GM12878 (cell line): ENCODE data around the gene HTR2B. TPM values are rescaled to one million over a fixed set of nuclear protein-coding genes. Genes with fewer than 3 reads are reported as not detected.

ENCODE experiments used
- ATAC-seq: fragments of 200-7000 bp; cut with Tn5 transposase; 3 replicates; pipeline ENCODE4 v1.9.1; 2020; ENCODE audit warnings: mild to moderate bottlenecking, moderate library complexity
- BruUV-seq: library from RNA; stranded (reverse); fragments of 400-500 nt; replicated peaks from 2 replicates; lab custom pipeline; 2021; lab: Mats Ljungman, UMichigan
- CTCF ChIA-PET: fragments of 300-600 bp; sonication (Branson Sonifier 250); formaldehyde crosslinking; extraction: SDS; loops from one replicate; lab custom pipeline; 2021; ENCODE audit warnings: inconsistent platforms; lab: Yijun Ruan, JAX
- POLR2A ChIA-PET: fragments of 350-600 bp; formaldehyde crosslinking; extraction: SDS; loops from one replicate; lab custom pipeline; 2021; ENCODE audit warnings: inconsistent platforms; lab: Charles Lee
- RAD21 ChIA-PET: fragments of 300-600 bp; sonication (Branson Sonifier 250); formaldehyde crosslinking; loops from one replicate; lab custom pipeline; 2023; ENCODE audit warnings: antibody characterized with exemption; ENCODE audit not compliant: unreplicated experiment; lab: Charles Lee
- SMC1A ChIA-PET: fragments of 300-600 bp; sonication (Branson Sonifier 250); formaldehyde crosslinking; loops from one replicate; lab custom pipeline; 2023; ENCODE audit not compliant: unreplicated experiment, uncharacterized antibody; lab: Charles Lee
- DNase-seq: peaks from one replicate; pipeline ENCODE4 v3.0.0-alpha.2; 2011; ENCODE audit warnings: low read depth, low spot score
- FAIRE-seq: peaks from 3 replicates; lab custom pipeline; 2011; peaks lifted over from hg19 to GRCh38; lab: Jason Lieb, UNC
- H2AFZ ChIP-seq: 2 replicates; pipeline ENCODE4 v1.6.0; 2011; ENCODE audit warnings: low read depth, low read length, control low read depth; ENCODE audit not compliant: control insufficient read depth
- H3K27ac ChIP-seq: 2 replicates; pipeline ENCODE4 v1.5.1; 2011; ENCODE audit warnings: control low read depth; ENCODE audit not compliant: control insufficient read depth, insufficient read depth
- H3K27me3 ChIP-seq, 2 experiments: replicated peaks in 1 of 2; 2 replicates each; pipeline versions ENCODE4 v1.6.0 to v1.6.1; 2011; ENCODE audit warnings: low read length in 1 of 2; ENCODE audit not compliant: control insufficient read depth in 2 of 2, insufficient read depth in 2 of 2
- H3K36me3 ChIP-seq, 2 experiments: 2 replicates each; pipeline ENCODE4 v1.5.1; 2011; ENCODE audit warnings: low read length in 1 of 2; ENCODE audit not compliant: control insufficient read depth in 2 of 2, insufficient read depth in 2 of 2
- H3K4me1 ChIP-seq: 2 replicates; pipeline ENCODE4 v1.6.1; 2011; ENCODE audit warnings: mild to moderate bottlenecking, low read length, moderate library complexity, mixed read lengths; ENCODE audit not compliant: control insufficient read depth, insufficient read depth
- H3K4me2 ChIP-seq: 2 replicates; pipeline ENCODE4 v1.6.0; 2011; ENCODE audit warnings: control low read depth; ENCODE audit not compliant: control insufficient read depth, insufficient read depth
- H3K4me3 ChIP-seq: fragments of 200-600 bp; sonication (generic); 2 replicates; pipeline ENCODE4 v1.5.1; 2016
- H3K79me2 ChIP-seq: 2 replicates; pipeline ENCODE4 v1.6.0; 2011; ENCODE audit warnings: low read length; ENCODE audit not compliant: control insufficient read depth, insufficient read depth
- H3K9ac ChIP-seq: 2 replicates; pipeline ENCODE4 v1.8.0; 2011; ENCODE audit warnings: low read length, control low read depth, mixed read lengths; ENCODE audit not compliant: control insufficient read depth, insufficient read depth
- H3K9me3 ChIP-seq: replicated peaks from 3 replicates; pipeline ENCODE4 v1.5.1; 2011; ENCODE audit warnings: mild to moderate bottlenecking, low read length; ENCODE audit not compliant: control insufficient read depth, insufficient read depth
- H4K20me1 ChIP-seq: 2 replicates; pipeline ENCODE4 v1.6.0; 2011; ENCODE audit not compliant: control insufficient read depth, insufficient read depth
- BRCA1 ChIP-seq: IDR thresholded peaks from 2 replicates; pipeline ENCODE4 v1.6.1; 2011; ENCODE audit warnings: low read depth, low read length, improper control_type of control experiment
- CBFB ChIP-seq: IDR thresholded peaks from 2 replicates; pipeline ENCODE4 v1.6.1; 2016; ENCODE audit warnings: antibody characterized with exemption, low read depth
- RUNX3 ChIP-seq: IDR thresholded peaks from 2 replicates; pipeline ENCODE4 v1.6.1; 2012; ENCODE audit warnings: low read length, inconsistent platforms
- SP1 ChIP-seq: IDR thresholded peaks from one replicate; pipeline ENCODE4 v1.6.1; 2011; ENCODE audit warnings: low read depth, low read length
- ZNF217 ChIP-seq: fragments of 450-650 bp; IDR thresholded peaks from 2 replicates; pipeline ENCODE4 v1.6.1; 2017; ENCODE audit warnings: antibody characterized with exemption, mild to moderate bottlenecking
- WGBS: methylation state at CpG from one replicate; pipeline ENCODE4 v1.1.6; 2016; ENCODE audit warnings: low lambda C conversion rate; ENCODE audit not compliant: insufficient replicate concordance, insufficient coverage; ENCODE audit errors: missing lambda C conversion rate; 5-methylcytosine and 5-hydroxymethylcytosine counted together
- in situ Hi-C: fragments of 300-500 bp; cut with MboI; formaldehyde crosslinking; loops from 9 replicates; pipeline ENCODE4 v1.14.3; 2018; ENCODE audit warnings: mixed read lengths
- intact Hi-C: fragments of 100-400 bp; cut with micrococcal nuclease; formaldehyde crosslinking; loops from one replicate; pipeline ENCODE4 v1.14.2; 2022; ENCODE audit not compliant: unreplicated experiment
- polyA plus RNA-seq, 11 experiments: library from polyadenylated mRNA; depleted of rRNA in 4 of 11; unstranded in 6 of 11; stranded (reverse) in 5 of 11; fragments of >200 nt; fragmentation: Nextera tagmentation in 4 of 11; fragmentation: Illumina TruSeq in 1 of 11; extraction: Ambion mirVana in 4 of 11; extraction: Trizol in 1 of 11; gene quantifications; 1 replicate in 1 of 11; 2 replicates in 10 of 11; pipeline versions ENCODE4 v1.2.1 to v1.2.3, GENCODE V29; 2011 to 2016; ENCODE audit warnings: inconsistent platforms in 2 of 11, missing spikeins in 2 of 11, low read depth in 1 of 11
- total RNA-seq, 4 experiments: library from RNA; depleted of rRNA in 3 of 4; stranded (reverse); fragments of >200 nt in 3 of 4; fragmentation: Illumina TruSeq in 1 of 4; extraction: Trizol in 1 of 4; gene quantifications; 2 replicates each; pipeline versions ENCODE4 v1.2.1 to v1.2.3, GENCODE V29; 2013 to 2021
- TF ChIP-seq, protein P1 (sequence below): IDR thresholded peaks from 2 replicates; pipeline ENCODE4 v1.6.1; 2011; ENCODE audit warnings: low read depth, mild to moderate bottlenecking, low read length, moderate library complexity, borderline replicate concordance; ENCODE audit errors: extremely low read depth
- TF ChIP-seq, protein P2 (sequence below): fragments of 450-650 bp; IDR thresholded peaks from 2 replicates; pipeline ENCODE4 v1.6.1; 2016; ENCODE audit warnings: mild to moderate bottlenecking
- TF ChIP-seq, protein P3 (sequence below): fragments of 150-350 bp; IDR thresholded peaks from 2 replicates; pipeline ENCODE4 v1.6.1; 2014; ENCODE audit warnings: mild to moderate bottlenecking, low read depth, low read length
- TF ChIP-seq, protein P4 (sequence below), 3 experiments: IDR thresholded peaks in 2 of 3; conservative IDR thresholded peaks in 1 of 3; 2 replicates each; pipeline ENCODE4 v1.5.1; 2011; ENCODE audit warnings: low read depth in 3 of 3, low read length in 3 of 3, mild to moderate bottlenecking in 3 of 3, control low read depth in 2 of 3, moderate library complexity in 2 of 3, inconsistent platforms in 1 of 3, mixed read lengths in 1 of 3; ENCODE audit not compliant: control insufficient read depth in 2 of 3, insufficient read depth in 1 of 3; ENCODE audit errors: extremely low read depth in 1 of 3
- TF ChIP-seq, protein P5 (sequence below): fragments of 150-350 bp; IDR thresholded peaks from 2 replicates; pipeline ENCODE4 v1.6.1; 2016; ENCODE audit warnings: low read depth, low read length
- TF ChIP-seq, protein P6 (sequence below): fragments of 450-650 bp; IDR thresholded peaks from 2 replicates; pipeline ENCODE4 v1.6.1; 2017; ENCODE audit warnings: mild to moderate bottlenecking, moderate library complexity

The HTR2B gene
- total and polyA plus RNA-seq, 10 of the 15 experiments (the other 5 are each of a cell fraction or from before 2014, with no cell fraction given) = 0.03 to 1.2 (median 0.15) TPM

DNA sequence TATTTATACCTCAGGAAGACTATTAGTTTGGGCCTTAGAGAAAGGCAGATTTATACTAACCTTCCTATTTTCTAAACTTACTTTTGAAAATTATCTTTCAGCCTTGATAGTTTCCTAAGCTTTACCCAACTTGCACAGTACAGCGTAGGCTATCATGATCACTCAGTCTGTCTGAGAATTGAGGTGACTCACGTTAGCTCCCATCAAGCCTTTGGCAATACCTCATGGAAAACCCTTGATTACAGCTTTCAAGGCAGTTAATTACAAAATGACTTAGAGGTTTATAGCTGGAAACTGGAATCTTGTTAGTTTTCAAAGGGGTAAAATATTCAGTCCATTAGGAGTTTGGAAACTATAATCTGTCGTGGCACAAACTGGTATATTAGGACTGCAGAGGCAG, 47.2 kb upstream of the HTR2B start:
- SMC1A ChIA-PET = interaction anchor here (1.1 kb wide), 1 partner anchor 38 kb away, joined by 3 read pairs; no protein-coding TSS in a partner anchor
- no peak for FAIRE-seq
- Histone ChIP-seq H3K27ac (no peak overlapping the region), H3K9me3 (no peaks in the 10 kb centered on the region), H3K4me2 (no peak overlapping the region), H3K4me3 (no peak overlapping the region), H3K27me3 (no peaks in the 10 kb centered on the region), H4K20me1 (no peaks in the 10 kb centered on the region), H3K4me1 (peaks cover 2% of the 10 kb centered on the region; the same call in 1 of the 2 replicates), H2AFZ (no peak overlapping the region), H3K9ac (no peak overlapping the region), H3K79me2 (no peaks in the 10 kb centered on the region), H3K36me3 (peaks cover 7 to 20% of the 10 kb centered on the region in 2 experiments)
- DNase-seq = no peak
- RAD21 ChIA-PET = no interaction called here
- intact Hi-C loops = no loop called here
- 100% methylated on average over 3 of the region's 3 CpGs for WGBS
- in situ Hi-C loops = no loop called here
- POLR2A ChIA-PET = no interaction called here
- no TSS peak for BruUV-seq
- CTCF ChIA-PET = interaction anchor here (0.7 to 1.4 kb wide), 2 partner anchors 56 to 68 kb away, joined by 3 to 8 read pairs; no protein-coding TSS in a partner anchor
- no peak for ATAC-seq
- TF ChIP-seq, protein P1, sequence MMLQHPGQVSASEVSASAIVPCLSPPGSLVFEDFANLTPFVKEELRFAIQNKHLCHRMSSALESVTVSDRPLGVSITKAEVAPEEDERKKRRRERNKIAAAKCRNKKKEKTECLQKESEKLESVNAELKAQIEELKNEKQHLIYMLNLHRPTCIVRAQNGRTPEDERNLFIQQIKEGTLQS = no peak
- TF ChIP-seq, protein P2, sequence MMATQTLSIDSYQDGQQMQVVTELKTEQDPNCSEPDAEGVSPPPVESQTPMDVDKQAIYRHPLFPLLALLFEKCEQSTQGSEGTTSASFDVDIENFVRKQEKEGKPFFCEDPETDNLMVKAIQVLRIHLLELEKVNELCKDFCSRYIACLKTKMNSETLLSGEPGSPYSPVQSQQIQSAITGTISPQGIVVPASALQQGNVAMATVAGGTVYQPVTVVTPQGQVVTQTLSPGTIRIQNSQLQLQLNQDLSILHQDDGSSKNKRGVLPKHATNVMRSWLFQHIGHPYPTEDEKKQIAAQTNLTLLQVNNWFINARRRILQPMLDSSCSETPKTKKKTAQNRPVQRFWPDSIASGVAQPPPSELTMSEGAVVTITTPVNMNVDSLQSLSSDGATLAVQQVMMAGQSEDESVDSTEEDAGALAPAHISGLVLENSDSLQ = no peak
- TF ChIP-seq, protein P3, sequence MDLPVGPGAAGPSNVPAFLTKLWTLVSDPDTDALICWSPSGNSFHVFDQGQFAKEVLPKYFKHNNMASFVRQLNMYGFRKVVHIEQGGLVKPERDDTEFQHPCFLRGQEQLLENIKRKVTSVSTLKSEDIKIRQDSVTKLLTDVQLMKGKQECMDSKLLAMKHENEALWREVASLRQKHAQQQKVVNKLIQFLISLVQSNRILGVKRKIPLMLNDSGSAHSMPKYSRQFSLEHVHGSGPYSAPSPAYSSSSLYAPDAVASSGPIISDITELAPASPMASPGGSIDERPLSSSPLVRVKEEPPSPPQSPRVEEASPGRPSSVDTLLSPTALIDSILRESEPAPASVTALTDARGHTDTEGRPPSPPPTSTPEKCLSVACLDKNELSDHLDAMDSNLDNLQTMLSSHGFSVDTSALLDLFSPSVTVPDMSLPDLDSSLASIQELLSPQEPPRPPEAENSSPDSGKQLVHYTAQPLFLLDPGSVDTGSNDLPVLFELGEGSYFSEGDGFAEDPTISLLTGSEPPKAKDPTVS = no peak
- TF ChIP-seq ZNF217 (no peak), BRCA1 (no peak), SP1 (no peak), RUNX3 (no peak), CBFB (no peak)
- TF ChIP-seq, protein P4, sequence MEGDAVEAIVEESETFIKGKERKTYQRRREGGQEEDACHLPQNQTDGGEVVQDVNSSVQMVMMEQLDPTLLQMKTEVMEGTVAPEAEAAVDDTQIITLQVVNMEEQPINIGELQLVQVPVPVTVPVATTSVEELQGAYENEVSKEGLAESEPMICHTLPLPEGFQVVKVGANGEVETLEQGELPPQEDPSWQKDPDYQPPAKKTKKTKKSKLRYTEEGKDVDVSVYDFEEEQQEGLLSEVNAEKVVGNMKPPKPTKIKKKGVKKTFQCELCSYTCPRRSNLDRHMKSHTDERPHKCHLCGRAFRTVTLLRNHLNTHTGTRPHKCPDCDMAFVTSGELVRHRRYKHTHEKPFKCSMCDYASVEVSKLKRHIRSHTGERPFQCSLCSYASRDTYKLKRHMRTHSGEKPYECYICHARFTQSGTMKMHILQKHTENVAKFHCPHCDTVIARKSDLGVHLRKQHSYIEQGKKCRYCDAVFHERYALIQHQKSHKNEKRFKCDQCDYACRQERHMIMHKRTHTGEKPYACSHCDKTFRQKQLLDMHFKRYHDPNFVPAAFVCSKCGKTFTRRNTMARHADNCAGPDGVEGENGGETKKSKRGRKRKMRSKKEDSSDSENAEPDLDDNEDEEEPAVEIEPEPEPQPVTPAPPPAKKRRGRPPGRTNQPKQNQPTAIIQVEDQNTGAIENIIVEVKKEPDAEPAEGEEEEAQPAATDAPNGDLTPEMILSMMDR (IDR thresholded peaks at IDR 0.05 in 2 of 3, conservative IDR thresholded peaks at IDR 0.05 in 1 of 3; ENCODE audit: control insufficient read depth in 2 of 3, extremely low read depth in 1 of 3, insufficient read depth in 1 of 3, low read depth in 3 of 3, low read length in 3 of 3) = no peak
- TF ChIP-seq, protein P5, sequence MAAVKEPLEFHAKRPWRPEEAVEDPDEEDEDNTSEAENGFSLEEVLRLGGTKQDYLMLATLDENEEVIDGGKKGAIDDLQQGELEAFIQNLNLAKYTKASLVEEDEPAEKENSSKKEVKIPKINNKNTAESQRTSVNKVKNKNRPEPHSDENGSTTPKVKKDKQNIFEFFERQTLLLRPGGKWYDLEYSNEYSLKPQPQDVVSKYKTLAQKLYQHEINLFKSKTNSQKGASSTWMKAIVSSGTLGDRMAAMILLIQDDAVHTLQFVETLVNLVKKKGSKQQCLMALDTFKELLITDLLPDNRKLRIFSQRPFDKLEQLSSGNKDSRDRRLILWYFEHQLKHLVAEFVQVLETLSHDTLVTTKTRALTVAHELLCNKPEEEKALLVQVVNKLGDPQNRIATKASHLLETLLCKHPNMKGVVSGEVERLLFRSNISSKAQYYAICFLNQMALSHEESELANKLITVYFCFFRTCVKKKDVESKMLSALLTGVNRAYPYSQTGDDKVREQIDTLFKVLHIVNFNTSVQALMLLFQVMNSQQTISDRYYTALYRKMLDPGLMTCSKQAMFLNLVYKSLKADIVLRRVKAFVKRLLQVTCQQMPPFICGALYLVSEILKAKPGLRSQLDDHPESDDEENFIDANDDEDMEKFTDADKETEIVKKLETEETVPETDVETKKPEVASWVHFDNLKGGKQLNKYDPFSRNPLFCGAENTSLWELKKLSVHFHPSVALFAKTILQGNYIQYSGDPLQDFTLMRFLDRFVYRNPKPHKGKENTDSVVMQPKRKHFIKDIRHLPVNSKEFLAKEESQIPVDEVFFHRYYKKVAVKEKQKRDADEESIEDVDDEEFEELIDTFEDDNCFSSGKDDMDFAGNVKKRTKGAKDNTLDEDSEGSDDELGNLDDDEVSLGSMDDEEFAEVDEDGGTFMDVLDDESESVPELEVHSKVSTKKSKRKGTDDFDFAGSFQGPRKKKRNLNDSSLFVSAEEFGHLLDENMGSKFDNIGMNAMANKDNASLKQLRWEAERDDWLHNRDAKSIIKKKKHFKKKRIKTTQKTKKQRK = no peak
- TF ChIP-seq, protein P6, sequence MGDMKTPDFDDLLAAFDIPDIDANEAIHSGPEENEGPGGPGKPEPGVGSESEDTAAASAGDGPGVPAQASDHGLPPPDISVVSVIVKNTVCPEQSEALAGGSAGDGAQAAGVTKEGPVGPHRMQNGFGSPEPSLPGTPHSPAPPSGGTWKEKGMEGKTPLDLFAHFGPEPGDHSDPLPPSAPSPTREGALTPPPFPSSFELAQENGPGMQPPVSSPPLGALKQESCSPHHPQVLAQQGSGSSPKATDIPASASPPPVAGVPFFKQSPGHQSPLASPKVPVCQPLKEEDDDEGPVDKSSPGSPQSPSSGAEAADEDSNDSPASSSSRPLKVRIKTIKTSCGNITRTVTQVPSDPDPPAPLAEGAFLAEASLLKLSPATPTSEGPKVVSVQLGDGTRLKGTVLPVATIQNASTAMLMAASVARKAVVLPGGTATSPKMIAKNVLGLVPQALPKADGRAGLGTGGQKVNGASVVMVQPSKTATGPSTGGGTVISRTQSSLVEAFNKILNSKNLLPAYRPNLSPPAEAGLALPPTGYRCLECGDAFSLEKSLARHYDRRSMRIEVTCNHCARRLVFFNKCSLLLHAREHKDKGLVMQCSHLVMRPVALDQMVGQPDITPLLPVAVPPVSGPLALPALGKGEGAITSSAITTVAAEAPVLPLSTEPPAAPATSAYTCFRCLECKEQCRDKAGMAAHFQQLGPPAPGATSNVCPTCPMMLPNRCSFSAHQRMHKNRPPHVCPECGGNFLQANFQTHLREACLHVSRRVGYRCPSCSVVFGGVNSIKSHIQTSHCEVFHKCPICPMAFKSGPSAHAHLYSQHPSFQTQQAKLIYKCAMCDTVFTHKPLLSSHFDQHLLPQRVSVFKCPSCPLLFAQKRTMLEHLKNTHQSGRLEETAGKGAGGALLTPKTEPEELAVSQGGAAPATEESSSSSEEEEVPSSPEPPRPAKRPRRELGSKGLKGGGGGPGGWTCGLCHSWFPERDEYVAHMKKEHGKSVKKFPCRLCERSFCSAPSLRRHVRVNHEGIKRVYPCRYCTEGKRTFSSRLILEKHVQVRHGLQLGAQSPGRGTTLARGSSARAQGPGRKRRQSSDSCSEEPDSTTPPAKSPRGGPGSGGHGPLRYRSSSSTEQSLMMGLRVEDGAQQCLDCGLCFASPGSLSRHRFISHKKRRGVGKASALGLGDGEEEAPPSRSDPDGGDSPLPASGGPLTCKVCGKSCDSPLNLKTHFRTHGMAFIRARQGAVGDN = no peak
